ENCODE data around the gene WDR93. TPM values are rescaled to one million over a fixed set of nuclear protein-coding genes. Genes with fewer than 3 reads are reported as not detected.

Gene WDR93
- total RNA-seq, 1 experiment from 2014 or later, result not detected

DNA sequence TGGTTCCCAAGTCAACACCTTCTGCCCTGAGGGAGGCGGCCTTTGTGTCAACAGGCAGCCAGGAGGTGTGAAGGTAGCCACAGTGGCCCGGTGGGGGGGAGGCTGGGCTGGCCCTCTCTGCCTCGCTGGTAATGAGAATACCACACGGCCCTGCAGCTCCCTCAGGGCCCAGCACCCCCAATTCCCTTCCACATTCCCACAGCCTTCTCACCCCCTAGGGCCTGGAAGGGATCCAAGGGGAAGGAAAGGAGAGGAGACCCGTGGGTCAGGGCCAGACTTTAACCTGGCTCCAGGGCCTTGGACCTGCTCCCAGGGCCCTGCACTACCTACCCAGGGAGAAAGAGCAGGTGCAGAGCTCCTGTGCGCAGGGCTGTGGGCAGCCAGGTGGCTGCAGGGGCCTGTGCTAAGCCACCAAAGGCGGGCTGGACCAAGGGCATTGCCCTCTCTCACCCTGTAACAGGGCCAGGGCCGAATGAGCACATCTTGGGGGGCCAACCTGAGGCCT is 76.9 kb downstream of the WDR93 start:
- Histone ChIP-seq H2AFZ (ENCODE audit: low read length) (no peak overlapping the region), H3K27ac (ENCODE audit: low read length) (no peak overlapping the region), H3K79me2 (ENCODE audit: low read length) (no peaks in the 10 kb centered on the region), H3K4me1 (ENCODE audit: low read length) (no peaks in the 10 kb centered on the region), H3K4me2 (ENCODE audit: low read depth, low read length, poor library complexity, severe bottlenecking) (no peak overlapping the region), H3K9ac (ENCODE audit: low read length) (no peak overlapping the region), H3K9me3 (ENCODE audit: low read length) (no peaks in the 10 kb centered on the region), H4K20me1 (ENCODE audit: insufficient read depth, low read depth, low read length) (no peaks in the 10 kb centered on the region), H3K36me3 (ENCODE audit: insufficient read depth, low read length) (no peaks in the 10 kb centered on the region), H3K27me3 (ENCODE audit: low read length) (no peaks in the 10 kb centered on the region), H3K4me3 (ENCODE audit: low read length) (no peak overlapping the region), H3K9me2 (replicated peaks; ENCODE audit: insufficient read depth, low read length) (no peaks in the 10 kb centered on the region)
- no peak for DNase-seq

DNA sequence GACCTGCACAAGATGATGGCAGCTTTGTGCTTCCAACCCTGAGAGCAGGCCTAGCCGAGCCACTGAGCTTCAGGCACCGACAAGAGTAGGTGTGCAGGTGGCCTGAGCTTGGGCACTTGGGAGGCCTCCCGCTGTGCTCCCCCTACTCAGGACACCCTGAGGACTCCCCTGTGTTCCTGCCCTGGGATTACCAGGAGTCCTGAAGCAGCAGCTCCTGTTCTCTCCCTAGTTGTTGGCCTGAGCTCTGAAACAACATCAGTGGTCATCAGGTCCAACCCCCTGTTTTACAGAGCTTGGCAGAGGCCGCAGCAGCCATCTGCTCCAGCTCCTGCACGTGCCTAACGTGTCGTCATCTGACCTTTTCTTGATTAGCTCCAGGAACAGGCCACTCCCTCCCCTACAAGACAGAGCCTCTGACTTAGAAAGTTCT is 77.5 kb downstream of the WDR93 start:
- H3K4me1 ChIP-seq (ENCODE audit: low read length), result no peaks in the 10 kb centered on the region
- H3K27ac ChIP-seq (ENCODE audit: low read length), result no peak overlapping the region
- no peaks in the 10 kb centered on the region for H3K27me3 ChIP-seq (ENCODE audit: low read length)
- no peak overlapping the region for H3K4me3 ChIP-seq (ENCODE audit: low read length)
- H3K9me3 ChIP-seq (ENCODE audit: low read length), result no peaks in the 10 kb centered on the region
- H3K9me2 ChIP-seq (replicated peaks; ENCODE audit: insufficient read depth, low read length), result no peaks in the 10 kb centered on the region
- H4K20me1 ChIP-seq (ENCODE audit: insufficient read depth, low read depth, low read length), result no peaks in the 10 kb centered on the region
- no peaks in the 10 kb centered on the region for H3K79me2 ChIP-seq (ENCODE audit: low read length)
- no peak overlapping the region for H2AFZ ChIP-seq (ENCODE audit: low read length)
- DNase-seq, result no peak
- no peaks in the 10 kb centered on the region for H3K36me3 ChIP-seq (ENCODE audit: insufficient read depth, low read length)
- no peak overlapping the region for H3K4me2 ChIP-seq (ENCODE audit: low read depth, low read length, poor library complexity, severe bottlenecking)
- no peak overlapping the region for H3K9ac ChIP-seq (ENCODE audit: low read length)

DNA sequence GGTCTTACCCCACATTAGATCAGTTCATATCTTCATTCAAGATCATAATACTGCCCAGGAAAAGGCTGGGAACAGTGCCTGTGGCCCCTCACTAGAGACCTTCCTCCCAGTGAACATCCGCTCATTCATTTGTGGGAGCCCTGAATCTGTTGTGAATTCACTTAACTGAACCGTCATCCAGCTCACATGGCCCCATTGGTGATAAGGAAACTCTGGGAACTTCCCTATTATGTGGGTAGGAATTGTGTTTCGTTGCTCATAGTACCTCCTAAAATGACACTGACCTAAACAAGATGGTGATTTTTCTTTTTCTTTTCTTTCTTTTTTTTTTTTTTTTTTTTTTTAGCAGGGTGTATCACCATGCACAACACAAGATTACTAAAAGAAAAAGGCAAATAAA is 78.8 kb downstream of the WDR93 start:
- H2AFZ ChIP-seq (ENCODE audit: low read length), result no peak overlapping the region
- no peaks in the 10 kb centered on the region for H4K20me1 ChIP-seq (ENCODE audit: insufficient read depth, low read depth, low read length)
- H3K4me2 ChIP-seq (ENCODE audit: low read depth, low read length, poor library complexity, severe bottlenecking), result no peak overlapping the region
- no peaks in the 10 kb centered on the region for H3K9me2 ChIP-seq (replicated peaks; ENCODE audit: insufficient read depth, low read length)
- H3K36me3 ChIP-seq (ENCODE audit: insufficient read depth, low read length), result no peaks in the 10 kb centered on the region
- no peak overlapping the region for H3K4me3 ChIP-seq (ENCODE audit: low read length)
- no peak overlapping the region for H3K9ac ChIP-seq (ENCODE audit: low read length)
- H3K4me1 ChIP-seq (ENCODE audit: low read length), result no peaks in the 10 kb centered on the region
- no peak overlapping the region for H3K27ac ChIP-seq (ENCODE audit: low read length)
- DNase-seq, result no peak
- no peaks in the 10 kb centered on the region for H3K9me3 ChIP-seq (ENCODE audit: low read length)
- no peaks in the 10 kb centered on the region for H3K27me3 ChIP-seq (ENCODE audit: low read length)
- H3K79me2 ChIP-seq (ENCODE audit: low read length), result no peaks in the 10 kb centered on the region

DNA sequence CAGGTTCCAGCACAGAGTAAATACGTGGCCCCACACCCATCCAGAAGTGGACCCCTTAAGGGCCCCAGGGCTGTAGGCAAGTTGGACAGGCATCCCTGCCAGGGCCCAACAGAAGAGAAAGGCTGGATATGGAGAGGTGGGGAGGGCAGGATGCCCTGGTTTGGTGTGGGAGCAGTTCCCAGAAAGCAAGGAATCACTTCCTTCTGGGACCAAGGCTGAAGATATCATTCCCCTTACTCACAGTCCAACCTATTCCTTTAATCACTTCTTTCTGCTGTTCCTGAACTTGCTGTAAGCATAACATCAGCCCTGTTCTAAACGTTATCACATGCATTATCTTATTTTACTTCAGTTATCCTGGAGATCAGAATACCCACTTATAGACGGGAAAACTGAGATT is 79.4 kb downstream of the WDR93 start:
- H3K27me3 ChIP-seq (ENCODE audit: low read length), result no peaks in the 10 kb centered on the region
- no peaks in the 10 kb centered on the region for H3K36me3 ChIP-seq (ENCODE audit: insufficient read depth, low read length)
- no peak overlapping the region for H3K4me2 ChIP-seq (ENCODE audit: low read depth, low read length, poor library complexity, severe bottlenecking)
- H3K79me2 ChIP-seq (ENCODE audit: low read length), result no peaks in the 10 kb centered on the region
- H3K9ac ChIP-seq (ENCODE audit: low read length), result no peak overlapping the region
- H3K9me3 ChIP-seq (ENCODE audit: low read length), result no peaks in the 10 kb centered on the region
- H4K20me1 ChIP-seq (ENCODE audit: insufficient read depth, low read depth, low read length), result no peaks in the 10 kb centered on the region
- H3K27ac ChIP-seq (ENCODE audit: low read length), result no peak overlapping the region
- DNase-seq, result no peak
- H3K9me2 ChIP-seq (replicated peaks; ENCODE audit: insufficient read depth, low read length), result no peaks in the 10 kb centered on the region
- no peaks in the 10 kb centered on the region for H3K4me1 ChIP-seq (ENCODE audit: low read length)
- no peak overlapping the region for H2AFZ ChIP-seq (ENCODE audit: low read length)
- no peak overlapping the region for H3K4me3 ChIP-seq (ENCODE audit: low read length)

DNA sequence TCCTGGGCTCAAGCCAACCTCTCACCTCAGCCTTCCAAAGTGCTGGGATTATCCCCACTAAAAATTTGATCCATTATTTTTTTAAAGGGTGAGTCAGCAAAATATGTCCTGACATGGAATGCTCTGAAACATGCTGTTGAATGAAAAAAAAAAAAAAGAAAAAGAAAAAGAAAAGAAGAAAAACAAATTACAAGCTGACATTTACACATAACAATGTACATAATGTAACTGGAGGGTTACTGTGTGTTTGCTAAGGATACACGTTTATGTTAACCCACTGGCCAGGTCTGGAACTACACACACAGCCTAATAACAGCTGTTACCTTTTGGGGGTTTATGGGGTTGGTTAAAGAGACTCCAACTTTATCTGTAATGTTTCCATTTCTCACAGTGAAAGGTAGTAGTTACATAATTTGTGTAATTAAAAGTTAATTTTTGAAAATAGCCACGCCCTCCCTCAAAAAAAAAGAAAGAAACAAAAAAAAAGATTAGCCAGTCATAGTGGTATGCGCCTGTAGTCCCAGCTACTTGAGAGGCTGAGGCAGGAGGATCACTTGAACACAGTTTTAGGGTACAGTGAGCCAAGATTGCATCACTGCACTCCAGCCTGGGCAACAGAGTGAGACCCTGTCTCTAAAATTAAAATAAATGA is 82.4 kb downstream of the WDR93 start:
- Histone ChIP-seq H3K27me3 (ENCODE audit: low read length) (no peaks in the 10 kb centered on the region), H3K4me2 (ENCODE audit: low read depth, low read length, poor library complexity, severe bottlenecking) (no peak overlapping the region), H3K4me3 (ENCODE audit: low read length) (no peak overlapping the region), H3K9me3 (ENCODE audit: low read length) (no peaks in the 10 kb centered on the region), H3K27ac (ENCODE audit: low read length) (no peak overlapping the region), H3K9ac (ENCODE audit: low read length) (no peak overlapping the region), H3K36me3 (ENCODE audit: insufficient read depth, low read length) (no peaks in the 10 kb centered on the region), H3K9me2 (replicated peaks; ENCODE audit: insufficient read depth, low read length) (no peaks in the 10 kb centered on the region), H4K20me1 (ENCODE audit: insufficient read depth, low read depth, low read length) (no peaks in the 10 kb centered on the region), H2AFZ (ENCODE audit: low read length) (no peak overlapping the region), H3K4me1 (ENCODE audit: low read length) (no peaks in the 10 kb centered on the region), H3K79me2 (ENCODE audit: low read length) (no peaks in the 10 kb centered on the region)
- peak; percentile 44 for DNase-seq

DNA sequence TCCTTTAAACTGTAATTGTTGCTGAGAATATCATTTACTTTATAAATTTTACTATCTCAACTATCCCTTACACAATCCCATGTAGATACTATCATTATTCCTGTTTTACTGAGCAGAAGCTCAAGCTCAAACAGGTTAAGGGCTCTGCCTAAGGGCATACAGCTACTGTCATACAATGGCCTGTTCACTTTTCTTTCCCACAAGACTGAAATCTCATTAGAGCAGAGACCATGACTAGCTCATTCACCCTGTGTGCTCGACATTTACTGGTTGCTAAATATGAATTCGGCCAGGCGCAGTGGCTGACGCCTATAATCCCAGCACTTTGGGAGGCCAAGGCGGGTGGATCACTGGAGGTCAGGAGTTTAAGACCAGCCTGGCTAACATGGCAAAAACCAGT is 83.9 kb downstream of the WDR93 start:
- H3K79me2 ChIP-seq (ENCODE audit: low read length), result no peaks in the 10 kb centered on the region
- no peaks in the 10 kb centered on the region for H4K20me1 ChIP-seq (ENCODE audit: insufficient read depth, low read depth, low read length)
- H3K4me2 ChIP-seq (ENCODE audit: low read depth, low read length, poor library complexity, severe bottlenecking), result no peak overlapping the region
- no peak overlapping the region for H3K4me3 ChIP-seq (ENCODE audit: low read length)
- H2AFZ ChIP-seq (ENCODE audit: low read length), result no peak overlapping the region
- no peaks in the 10 kb centered on the region for H3K9me3 ChIP-seq (ENCODE audit: low read length)
- H3K4me1 ChIP-seq (ENCODE audit: low read length), result no peaks in the 10 kb centered on the region
- no peaks in the 10 kb centered on the region for H3K27me3 ChIP-seq (ENCODE audit: low read length)
- no peaks in the 10 kb centered on the region for H3K36me3 ChIP-seq (ENCODE audit: insufficient read depth, low read length)
- H3K9me2 ChIP-seq (replicated peaks; ENCODE audit: insufficient read depth, low read length), result no peaks in the 10 kb centered on the region
- no peak overlapping the region for H3K9ac ChIP-seq (ENCODE audit: low read length)
- no peak for DNase-seq
- H3K27ac ChIP-seq (ENCODE audit: low read length), result no peak overlapping the region

DNA sequence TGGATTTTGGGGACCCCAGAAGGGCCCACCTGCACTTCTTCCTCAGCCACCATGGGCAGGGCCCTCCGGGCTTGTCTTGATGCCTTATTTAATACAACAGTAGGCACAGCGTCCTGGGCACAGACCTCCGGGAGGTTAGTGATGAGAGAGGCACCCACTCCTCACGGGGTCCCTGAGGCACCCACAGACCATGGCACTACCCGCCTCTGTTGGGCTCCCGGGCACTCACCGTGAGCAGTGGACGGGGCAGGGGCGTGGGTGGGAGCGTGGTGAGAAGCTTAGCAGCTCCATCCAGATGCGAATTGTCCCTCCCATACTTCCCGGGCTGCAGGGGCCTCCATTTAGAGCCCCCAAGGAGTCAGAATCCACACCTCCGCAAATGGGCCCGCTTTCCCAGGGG is 85.2 kb downstream of the WDR93 start:
- Histone ChIP-seq H3K9me3 (ENCODE audit: low read length) (no peaks in the 10 kb centered on the region), H3K9me2 (replicated peaks; ENCODE audit: insufficient read depth, low read length) (no peaks in the 10 kb centered on the region), H3K27me3 (ENCODE audit: low read length) (no peaks in the 10 kb centered on the region), H3K36me3 (ENCODE audit: insufficient read depth, low read length) (no peaks in the 10 kb centered on the region), H3K4me3 (ENCODE audit: low read length) (no peak overlapping the region), H3K79me2 (ENCODE audit: low read length) (no peaks in the 10 kb centered on the region), H2AFZ (ENCODE audit: low read length) (no peak overlapping the region), H3K4me2 (ENCODE audit: low read depth, low read length, poor library complexity, severe bottlenecking) (no peak overlapping the region), H3K9ac (ENCODE audit: low read length) (no peak overlapping the region), H3K27ac (ENCODE audit: low read length) (no peak overlapping the region), H3K4me1 (ENCODE audit: low read length) (no peaks in the 10 kb centered on the region), H4K20me1 (ENCODE audit: insufficient read depth, low read depth, low read length) (no peaks in the 10 kb centered on the region)
- DNase-seq, result no peak

DNA sequence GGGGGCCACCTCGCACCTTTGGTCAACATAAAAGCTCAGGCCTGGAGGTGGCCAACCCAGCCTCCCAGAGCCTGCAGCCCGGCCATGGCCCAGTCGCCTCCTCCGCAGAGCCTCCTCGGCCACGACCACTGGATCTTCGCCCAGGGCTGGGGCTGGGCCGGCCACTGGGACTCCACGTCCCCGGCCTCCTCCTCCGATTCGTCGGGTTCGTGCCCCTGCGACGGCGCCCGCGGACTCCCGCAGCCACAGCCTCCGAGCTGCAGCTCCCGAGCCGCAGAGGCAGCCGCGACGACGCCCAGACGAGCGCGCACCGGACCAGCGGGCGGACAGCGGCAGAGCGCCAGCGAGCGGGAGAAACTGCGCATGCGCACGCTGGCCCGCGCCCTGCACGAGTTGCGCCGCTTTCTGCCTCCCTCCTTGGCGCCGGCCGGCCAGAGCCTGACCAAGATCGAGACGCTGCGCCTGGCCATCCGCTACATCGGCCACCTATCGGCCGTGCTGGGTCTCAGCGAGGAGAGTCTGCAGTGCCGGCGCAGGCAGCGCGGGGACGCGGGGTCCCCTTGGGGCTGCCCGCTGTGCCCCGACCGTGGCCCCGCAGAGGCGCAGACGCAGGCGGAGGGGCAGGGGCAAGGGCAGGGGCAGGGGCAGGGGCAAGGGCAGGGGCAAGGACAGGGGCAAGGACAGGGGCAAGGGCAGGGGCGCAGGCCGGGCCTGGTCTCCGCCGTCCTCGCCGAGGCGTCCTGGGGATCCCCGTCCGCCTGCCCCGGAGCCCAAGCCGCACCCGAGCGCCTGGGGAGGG is 85.9 kb downstream of the WDR93 start, which contains the start of gene MESP2:
Gene MESP2, plus strand, starts transcription at position 59 of the 799 bp plus-strand sequence. Its CDS starts 26 bp downstream, at position 85.
- H2AFZ ChIP-seq (ENCODE audit: low read length), result no peak within 1 kb of the TSS
- H3K36me3 ChIP-seq (ENCODE audit: insufficient read depth, low read length), result no peaks in the 10 kb centered on the region
- H3K4me2 ChIP-seq (ENCODE audit: low read depth, low read length, poor library complexity, severe bottlenecking), result no peak within 1 kb of the TSS
- H3K4me3 ChIP-seq (ENCODE audit: low read length), result no peak within 1 kb of the TSS
- no peak within 1 kb of the TSS for H3K9ac ChIP-seq (ENCODE audit: low read length)
- no peaks in the 10 kb centered on the region for H3K27me3 ChIP-seq (ENCODE audit: low read length)
- H3K27ac ChIP-seq (ENCODE audit: low read length), result no peak within 1 kb of the TSS
- no peak for DNase-seq
- no peaks in the 10 kb centered on the region for H3K79me2 ChIP-seq (ENCODE audit: low read length)
- no peaks in the 10 kb centered on the region for H3K4me1 ChIP-seq (ENCODE audit: low read length)
- H4K20me1 ChIP-seq (ENCODE audit: insufficient read depth, low read depth, low read length), result no peaks in the 10 kb centered on the region
- no peaks in the 10 kb centered on the region for H3K9me2 ChIP-seq (replicated peaks; ENCODE audit: insufficient read depth, low read length)
- H3K9me3 ChIP-seq (ENCODE audit: low read length), result no peaks in the 10 kb centered on the region

Data from Karpas-422 (cell line).